ENCODE data around the gene BMPR1B.
A peak's percentile ranks its signal among the peaks of the same experiment; 100 is the strongest.

BMPR1B gene

DNA sequence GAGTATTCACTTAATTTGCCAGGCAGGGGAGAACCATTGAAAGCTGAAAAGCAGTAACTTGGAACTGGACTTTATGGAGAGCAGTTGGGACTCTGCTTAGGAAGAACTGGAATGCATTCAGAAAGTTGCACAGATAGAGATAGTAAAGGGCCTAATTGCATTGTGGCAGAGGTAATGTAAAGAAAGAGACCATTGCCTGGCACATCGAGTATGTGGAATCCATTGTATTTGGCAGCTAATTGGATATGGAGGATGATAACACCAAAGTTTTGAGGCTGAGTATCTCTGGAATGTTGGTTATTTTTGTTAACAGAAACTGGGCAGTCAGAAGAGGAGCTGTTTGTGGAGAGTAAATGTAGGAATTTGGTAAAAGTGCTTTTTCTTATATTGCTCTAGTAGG lies 169.9 kb downstream of the BMPR1B start:
- no peak overlapping the region for H3K4me3 ChIP-seq (ENCODE audit: low read length)
- TF ChIP-seq, protein P1, sequence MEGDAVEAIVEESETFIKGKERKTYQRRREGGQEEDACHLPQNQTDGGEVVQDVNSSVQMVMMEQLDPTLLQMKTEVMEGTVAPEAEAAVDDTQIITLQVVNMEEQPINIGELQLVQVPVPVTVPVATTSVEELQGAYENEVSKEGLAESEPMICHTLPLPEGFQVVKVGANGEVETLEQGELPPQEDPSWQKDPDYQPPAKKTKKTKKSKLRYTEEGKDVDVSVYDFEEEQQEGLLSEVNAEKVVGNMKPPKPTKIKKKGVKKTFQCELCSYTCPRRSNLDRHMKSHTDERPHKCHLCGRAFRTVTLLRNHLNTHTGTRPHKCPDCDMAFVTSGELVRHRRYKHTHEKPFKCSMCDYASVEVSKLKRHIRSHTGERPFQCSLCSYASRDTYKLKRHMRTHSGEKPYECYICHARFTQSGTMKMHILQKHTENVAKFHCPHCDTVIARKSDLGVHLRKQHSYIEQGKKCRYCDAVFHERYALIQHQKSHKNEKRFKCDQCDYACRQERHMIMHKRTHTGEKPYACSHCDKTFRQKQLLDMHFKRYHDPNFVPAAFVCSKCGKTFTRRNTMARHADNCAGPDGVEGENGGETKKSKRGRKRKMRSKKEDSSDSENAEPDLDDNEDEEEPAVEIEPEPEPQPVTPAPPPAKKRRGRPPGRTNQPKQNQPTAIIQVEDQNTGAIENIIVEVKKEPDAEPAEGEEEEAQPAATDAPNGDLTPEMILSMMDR (IDR thresholded peaks at IDR 0.05; ENCODE audit: insufficient read depth, low read depth, low read length, missing control alignments), result no peak
- no peak for DNase-seq (ENCODE audit: low read depth)

DNA sequence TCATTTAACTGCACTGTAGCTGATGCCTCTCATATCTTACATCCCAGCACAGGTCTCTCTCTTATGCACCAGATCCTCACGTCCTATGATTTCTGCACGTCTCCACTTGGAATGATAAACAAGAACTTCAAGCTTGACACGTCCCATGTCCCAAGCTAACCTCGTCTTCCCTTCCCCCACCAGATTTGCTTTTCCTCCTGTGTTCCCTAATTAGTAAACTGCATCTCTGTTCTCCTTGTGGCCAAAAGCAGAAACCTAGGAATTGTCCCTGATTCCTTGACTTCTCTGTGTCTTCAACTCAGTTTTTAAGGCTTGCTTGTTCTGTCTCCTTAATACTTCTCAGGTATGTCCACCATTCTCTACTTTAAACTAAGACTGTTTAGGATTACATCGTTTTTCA lies 171.9 kb downstream of the BMPR1B start:
- DNase-seq (ENCODE audit: low read depth), result no peak
- no peak overlapping the region for H3K4me3 ChIP-seq (ENCODE audit: low read length)
- TF ChIP-seq, protein P1 (IDR thresholded peaks at IDR 0.05; ENCODE audit: insufficient read depth, low read depth, low read length, missing control alignments), result no peak

GRCh38 chr4:94931626-94932025 lies 173.9 kb downstream of the BMPR1B start:
- TF ChIP-seq, protein P1 (IDR thresholded peaks at IDR 0.05; ENCODE audit: insufficient read depth, low read depth, low read length, missing control alignments), result no peak
- no peak overlapping the region for H3K4me3 ChIP-seq (ENCODE audit: low read length)
- no peak for DNase-seq (ENCODE audit: low read depth)

GRCh38 chr4:94932366-94932765 lies 174.6 kb downstream of the BMPR1B start:
- no peak overlapping the region for H3K4me3 ChIP-seq (ENCODE audit: low read length)
- no peak for DNase-seq (ENCODE audit: low read depth)
- TF ChIP-seq, protein P1 (IDR thresholded peaks at IDR 0.05; ENCODE audit: insufficient read depth, low read depth, low read length, missing control alignments), result no peak

GRCh38 chr4:94933799-94934198 lies 176.0 kb downstream of the BMPR1B start:
- no peak overlapping the region for H3K4me3 ChIP-seq (ENCODE audit: low read length)
- peak; percentile 68 for DNase-seq (ENCODE audit: low read depth)
- TF ChIP-seq, protein P1 (IDR thresholded peaks at IDR 0.05; ENCODE audit: insufficient read depth, low read depth, low read length, missing control alignments), result no peak

DNA sequence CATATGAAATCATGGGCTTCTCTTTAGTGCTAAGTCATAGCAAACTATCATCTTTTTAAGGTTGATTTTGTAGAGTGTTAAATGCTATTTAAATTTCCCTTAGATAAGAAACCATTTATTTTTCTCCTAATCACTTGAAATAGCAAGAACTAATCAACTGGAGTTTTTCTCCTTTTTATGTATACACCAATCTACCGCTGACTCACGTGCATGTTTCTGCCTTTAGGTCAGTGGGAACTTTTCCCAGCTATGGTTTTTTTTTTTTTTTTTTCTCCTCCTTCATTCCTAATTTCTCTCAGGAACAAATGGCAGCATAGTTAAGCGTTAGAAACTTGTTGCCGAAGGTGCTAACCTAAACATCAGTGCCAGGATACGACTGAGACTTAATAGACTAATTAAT lies 176.4 kb downstream of the BMPR1B start:
- TF ChIP-seq, protein P1 (IDR thresholded peaks at IDR 0.05; ENCODE audit: insufficient read depth, low read depth, low read length, missing control alignments), result no peak
- H3K4me3 ChIP-seq (ENCODE audit: low read length), result no peak overlapping the region
- peak; percentile 71 for DNase-seq (ENCODE audit: low read depth)

DNA sequence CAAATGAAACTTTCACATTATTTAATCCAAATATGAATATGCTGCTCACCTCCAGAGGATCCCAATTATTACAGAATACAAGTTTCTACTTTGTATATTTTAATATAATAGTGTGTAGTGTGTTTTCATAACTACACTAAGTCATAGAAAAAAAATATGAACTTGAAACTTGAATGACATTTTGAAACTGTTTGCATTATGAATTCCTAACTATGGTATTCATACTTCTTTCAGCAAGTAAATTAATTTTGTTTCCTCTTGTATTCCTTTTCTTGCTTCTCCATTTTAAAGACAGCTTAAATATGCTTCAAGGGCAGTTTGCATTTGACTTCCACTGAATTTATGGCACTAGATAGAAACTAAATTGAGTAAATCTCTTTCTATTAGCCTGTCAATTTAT lies 177.1 kb downstream of the BMPR1B start:
- H3K4me3 ChIP-seq (ENCODE audit: low read length), result no peak overlapping the region
- peak; percentile 64 for DNase-seq (ENCODE audit: low read depth)
- TF ChIP-seq, protein P1 (IDR thresholded peaks at IDR 0.05; ENCODE audit: insufficient read depth, low read depth, low read length, missing control alignments), result no peak
